ENCODE data around the gene PGAP1.
A peak's percentile ranks its signal among the peaks of the same experiment; 100 is the strongest.
"Not testable (repeated sequence)": the region's sequence is repeated elsewhere in the genome, so short reads cannot be mapped to it uniquely, and the experiment has no call there.

PGAP1 gene

DNA sequence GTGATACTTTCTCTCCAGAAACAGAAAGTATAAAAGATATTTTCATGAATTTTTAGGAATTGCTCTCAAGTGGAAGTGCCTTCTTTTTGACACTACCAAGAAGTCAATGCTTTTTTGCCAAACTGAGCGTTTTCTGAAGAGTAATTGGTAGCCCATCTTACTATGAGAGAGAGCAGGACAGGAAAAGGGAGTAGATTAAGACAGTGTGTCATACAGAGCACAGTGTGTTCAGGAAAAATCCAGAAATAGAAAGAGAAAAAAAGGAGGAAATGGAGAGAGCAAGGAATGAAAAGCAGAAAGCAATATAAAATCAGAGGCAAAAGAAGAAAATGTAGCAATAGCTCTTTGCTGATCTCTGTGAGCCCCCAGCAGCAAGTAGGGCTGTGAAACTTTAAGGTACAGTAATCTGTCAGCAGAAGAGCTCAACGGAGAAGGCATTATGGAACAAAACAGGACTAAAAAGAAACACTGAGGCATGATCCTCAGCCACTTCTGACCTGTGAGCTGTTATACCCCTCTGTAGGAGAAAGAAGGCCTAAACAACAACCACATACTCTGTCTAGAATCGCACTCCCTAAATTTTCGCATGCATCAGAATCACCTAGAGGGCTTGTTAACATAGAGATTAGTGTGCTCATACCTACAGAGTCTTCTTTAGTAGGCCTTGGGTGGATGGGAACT is 15.0 kb upstream of the PGAP1 start:
- no peak for DNase-seq

DNA sequence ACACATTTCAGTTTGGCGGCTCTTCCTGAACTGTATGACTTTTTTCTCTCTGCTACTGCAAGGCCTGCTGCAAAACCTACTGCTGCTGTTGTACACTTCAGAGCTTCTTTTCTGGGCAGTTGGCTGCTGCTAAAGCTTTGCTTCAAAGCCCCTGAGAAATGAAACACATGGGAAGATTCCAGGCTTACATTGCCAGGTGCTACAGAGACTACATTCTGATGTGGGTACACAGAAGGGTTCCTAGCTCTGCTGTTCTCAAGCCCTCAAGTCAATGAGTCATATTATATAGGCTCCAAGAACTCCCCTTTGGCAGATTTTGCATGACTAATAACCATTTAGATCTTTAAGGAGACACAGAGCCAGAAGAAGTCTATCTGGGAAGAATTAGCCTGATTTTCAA is 12.9 kb upstream of the PGAP1 start:
- no peak for DNase-seq

DNA sequence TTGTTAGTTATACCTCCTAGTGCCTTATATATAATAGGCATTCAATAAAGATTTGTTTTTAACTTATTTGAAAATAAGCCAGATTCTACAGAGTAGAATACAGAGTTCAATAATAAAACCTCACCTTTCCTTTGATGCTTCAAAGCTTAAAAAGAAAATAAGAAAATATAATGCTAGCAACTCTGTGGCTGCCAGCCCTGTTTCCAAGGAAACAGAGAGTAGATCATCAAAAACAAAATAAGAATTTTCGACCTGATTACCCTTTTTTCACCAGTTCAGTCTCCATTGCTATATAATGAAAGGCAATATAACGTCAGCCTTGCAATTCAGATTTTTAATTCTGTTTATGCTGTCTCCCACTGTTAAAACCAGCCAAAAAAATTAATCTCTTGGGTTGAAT is 8.9 kb upstream of the PGAP1 start:
- DNase-seq, result no peak

GRCh38 chr2:196934672-196935071 is 8.2 kb upstream of the PGAP1 start:
- DNase-seq, result no peak

DNA sequence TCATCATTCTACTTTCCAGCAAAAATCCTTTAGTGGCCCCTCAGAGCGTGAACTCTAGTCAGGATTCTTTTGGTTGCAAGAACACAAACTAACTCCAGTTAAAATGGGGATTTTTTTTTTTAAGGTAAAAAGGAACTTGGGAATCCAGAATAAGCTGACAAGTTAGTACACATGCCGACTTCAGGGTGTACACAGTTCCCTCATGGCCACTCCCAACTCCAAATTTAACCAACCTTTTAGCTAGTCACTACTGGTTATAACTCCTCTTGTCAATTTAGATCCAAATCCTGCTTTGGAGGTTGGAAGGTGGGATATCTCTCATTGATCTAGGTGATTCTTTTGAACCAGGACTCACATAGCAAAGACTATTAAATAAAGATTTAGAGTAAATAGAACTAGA is 5.0 kb upstream of the PGAP1 start:
- DNase-seq, result no peak

GRCh38 chr2:196927376-196928225 is 1.1 kb upstream of the PGAP1 start:
- no peak for DNase-seq

GRCh38 chr2:196925768-196926561 is 542 bp downstream of the PGAP1 start:
- peak; percentile 37 to 51 for DNase-seq

DNA sequence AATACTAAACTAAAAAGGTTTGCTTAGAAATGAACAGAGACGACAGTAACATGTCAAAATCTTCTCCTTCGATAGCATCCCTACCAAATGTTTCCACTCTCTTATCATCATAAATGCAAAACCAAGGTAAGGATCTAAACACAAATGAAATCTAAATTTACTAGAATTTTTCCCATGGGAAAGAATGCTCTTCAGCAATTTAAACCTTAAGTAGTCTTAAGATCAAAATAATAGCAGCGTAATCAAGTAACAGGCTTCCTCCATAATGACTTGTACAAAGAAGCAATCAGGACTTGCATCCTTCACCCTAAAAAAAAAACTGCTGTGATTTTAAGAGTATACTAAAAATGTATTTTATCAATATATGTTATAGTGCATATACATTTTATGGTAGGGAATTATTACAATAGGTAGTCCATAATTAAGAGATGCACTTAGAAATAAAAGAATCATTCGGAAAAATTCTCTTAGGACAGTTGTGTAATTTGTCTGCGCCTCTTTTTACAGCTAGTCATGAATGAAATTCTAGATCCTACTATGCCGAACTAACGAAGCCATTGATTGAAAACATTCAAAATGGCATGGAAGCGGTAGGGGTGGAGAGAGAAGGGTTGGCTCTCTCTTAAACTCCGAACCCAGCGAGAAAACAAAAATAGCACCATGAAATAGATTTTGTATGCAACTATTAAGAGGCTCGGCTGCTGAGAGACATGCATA is 1.3 kb downstream of the PGAP1 start:
- peak in 1 of 2 experiments; percentile 37 for DNase-seq

GRCh38 chr2:196924051-196924450 is 2.5 kb downstream of the PGAP1 start:
- no peak for DNase-seq

GRCh38 chr2:196918927-196919326 is 7.6 kb downstream of the PGAP1 start:
- DNase-seq, result no peak

- no peak for DNase-seq
Measured at GRCh38 chr2:196917802-196918201, 8.7 kb downstream of the PGAP1 start.

- no peak for DNase-seq
Measured at GRCh38 chr2:196915507-196916189, 10.9 kb downstream of the PGAP1 start.

GRCh38 chr2:196914867-196915460 is 11.5 kb downstream of the PGAP1 start:
- DNase-seq, result no peak

DNA sequence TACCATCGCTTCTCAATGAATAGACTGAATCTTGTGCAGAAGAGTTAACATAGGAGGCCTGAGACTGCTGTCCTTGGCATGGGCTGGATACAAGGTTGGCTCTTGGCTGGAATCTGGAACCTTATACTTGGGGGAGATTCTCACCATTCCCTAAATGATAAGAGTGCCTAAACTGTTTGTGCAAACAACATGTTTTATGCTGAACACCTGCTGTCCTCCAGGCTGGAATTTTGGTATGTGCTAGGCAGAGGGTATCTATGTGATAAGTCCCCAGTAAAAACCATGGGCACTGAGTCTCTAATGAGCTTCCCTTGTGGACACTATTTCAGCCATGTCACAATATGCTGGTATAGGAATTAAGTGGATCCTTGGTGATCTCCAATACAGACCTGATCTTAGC is 12.8 kb downstream of the PGAP1 start:
- no peak for DNase-seq

DNA sequence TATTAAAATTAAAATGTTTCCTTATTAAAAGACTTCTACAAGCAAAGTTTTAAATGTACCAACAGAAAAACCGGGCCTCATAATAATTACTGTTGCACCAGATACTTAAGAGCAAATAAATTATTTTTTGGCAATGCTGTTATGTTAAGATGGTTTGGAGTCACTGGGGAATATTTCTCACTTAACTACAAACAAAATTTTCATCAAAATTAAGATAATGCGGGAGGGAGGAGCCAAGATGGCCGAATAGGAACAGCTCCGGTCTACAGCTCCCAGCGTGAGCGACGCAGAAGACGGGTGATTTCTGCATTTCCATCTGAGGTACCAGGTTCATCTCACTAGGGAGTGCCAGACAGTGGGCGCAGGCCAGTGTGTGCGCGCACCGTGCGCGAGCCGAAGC is 21.1 kb downstream of the PGAP1 start:
- DNase-seq, result not testable (repeated sequence)

DNA sequence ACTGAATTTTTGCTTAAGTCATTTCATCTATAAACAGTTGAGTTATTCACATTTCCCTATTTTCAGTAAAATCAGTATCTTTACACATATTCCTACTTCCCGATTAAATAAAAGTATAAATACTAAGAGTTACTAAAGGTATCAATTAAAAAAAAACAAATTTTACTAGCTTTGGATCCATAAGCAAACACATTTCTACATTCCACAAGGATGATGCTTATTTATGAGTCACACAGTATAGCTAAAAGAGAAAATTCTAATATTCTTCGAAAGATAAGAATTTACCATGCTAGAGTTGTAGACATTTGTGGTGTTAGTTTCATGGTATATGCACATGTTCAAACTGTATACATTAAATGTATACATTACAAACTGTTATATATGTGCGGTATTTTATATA is 23.7 kb downstream of the PGAP1 start:
- DNase-seq, result no peak

DNA sequence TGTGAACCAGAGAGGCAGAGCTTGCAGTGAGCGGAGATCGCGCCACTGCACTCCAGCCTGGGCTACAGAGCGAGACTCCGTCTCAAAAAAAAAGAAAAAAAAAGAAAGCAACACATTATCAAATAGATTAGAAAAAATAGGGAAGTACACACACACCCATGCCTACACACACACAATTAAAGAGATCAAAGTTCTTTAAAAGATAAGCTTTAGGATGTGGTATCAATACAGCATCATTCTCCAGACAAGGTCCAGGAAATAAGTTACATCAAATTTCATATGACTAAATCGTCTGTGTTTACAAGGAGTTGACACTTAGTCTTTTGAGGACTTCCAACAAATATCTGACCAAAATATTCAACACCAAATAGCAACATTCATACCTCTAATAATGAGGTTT is 25.7 kb downstream of the PGAP1 start:
- no peak for DNase-seq

DNA sequence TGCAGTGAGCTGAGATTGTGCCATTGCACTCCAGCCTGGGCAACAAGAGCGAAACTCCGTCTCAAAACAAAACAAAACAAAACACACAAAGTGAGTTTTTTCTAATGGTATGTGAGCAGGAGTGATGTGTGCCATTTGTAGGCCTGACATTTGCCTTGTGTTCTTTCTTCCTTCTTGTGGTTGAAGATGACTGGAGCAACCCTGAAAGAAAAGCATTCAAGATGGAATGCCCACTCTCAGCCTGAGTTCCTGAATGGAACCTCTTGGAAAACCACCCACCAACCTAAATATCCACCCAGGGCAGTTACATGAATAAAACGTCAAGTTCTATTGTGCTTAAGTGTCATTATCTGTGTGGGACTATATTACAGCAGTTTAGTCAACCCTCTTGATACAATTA is 26.5 kb downstream of the PGAP1 start:
- no peak for DNase-seq

- DNase-seq, result no peak
Measured at GRCh38 chr2:196891136-196891535, 35.4 kb downstream of the PGAP1 start.

GRCh38 chr2:196887431-196887830 is 39.1 kb downstream of the PGAP1 start:
- DNase-seq, result no peak

- no peak for DNase-seq
Measured at GRCh38 chr2:196884368-196884767, 42.1 kb downstream of the PGAP1 start.

DNA sequence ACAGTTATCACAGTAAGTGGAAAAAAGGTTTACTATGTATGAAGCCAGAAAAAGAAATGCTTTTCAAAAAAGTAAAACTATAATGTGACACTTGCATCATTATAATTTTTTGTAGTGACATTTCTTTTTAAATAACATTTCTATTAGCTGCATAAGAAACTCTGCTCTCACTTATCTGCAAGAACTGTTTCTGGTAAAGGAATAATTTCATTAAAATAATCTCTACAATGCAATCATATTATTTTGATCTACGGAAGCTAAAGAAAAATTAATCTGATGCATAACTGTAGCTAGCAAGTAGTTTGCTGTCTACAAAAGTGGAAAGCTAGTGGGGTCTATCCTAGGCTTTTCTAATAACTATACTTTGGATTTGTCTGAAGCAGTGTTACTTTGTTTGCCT is 50.1 kb downstream of the PGAP1 start:
- no peak for DNase-seq
